Right lobe of liver (tissue), 6 donors: Measurements from ENCODE around the gene BACH2. TPM values are rescaled to one million over a fixed set of nuclear protein-coding genes. Genes with fewer than 3 reads are reported as not detected.

Source experiments
- ATAC-seq, 4 donors: fragments of 200-7000 bp; cut with Tn5 transposase; one replicate each; pipeline ENCODE4 v1.9.1; 2020; ENCODE audit warnings: mild to moderate bottlenecking in 4 of 4, moderate library complexity in 4 of 4
- DNase-seq, 3 donors: peaks; one replicate each; pipeline ENCODE4 v3.0.0-alpha.2; 2020
- H3K27ac ChIP-seq, 3 donors: fragments of 200-600 bp; one replicate each; pipeline ENCODE4 v1.8.0; 2022
- H3K27me3 ChIP-seq, 2 donors: fragments of 200-600 bp; one replicate each; pipeline ENCODE4 v1.8.0; 2022
- H3K36me3 ChIP-seq, 4 donors: fragments of 200-600 bp; sonication (generic) in 1 of 4; one replicate each; pipeline versions ENCODE4 v1.5.1 to v1.8.0; 2017 to 2022; ENCODE audit warnings: control low read depth in 1 of 4
- H3K4me1 ChIP-seq, 4 donors: fragments of 200-600 bp; sonication (generic) in 1 of 4; one replicate each; pipeline versions ENCODE4 v1.5.1 to v1.8.0; 2017 to 2022; ENCODE audit warnings: control low read depth in 1 of 4
- H3K4me3 ChIP-seq, 3 donors: fragments of 200-600 bp; one replicate each; pipeline ENCODE4 v1.8.0; 2022
- H3K9me3 ChIP-seq, 4 donors: fragments of 200-600 bp; sonication (generic) in 1 of 4; one replicate each; pipeline versions ENCODE4 v1.5.1 to v1.8.0; 2017 to 2022; ENCODE audit warnings: control low read depth in 1 of 4
- POLR2A ChIP-seq: fragments of 450-650 bp; IDR thresholded peaks from one replicate; pipeline ENCODE4 v1.6.1; 2017; ENCODE audit warnings: antibody characterized with exemption, mild to moderate bottlenecking
- WGBS: methylation state at CpG from one replicate; pipeline ENCODE4 v1.1.6; 2018; ENCODE audit warnings: low coverage, low lambda C conversion rate; ENCODE audit not compliant: insufficient coverage; ENCODE audit errors: missing lambda C conversion rate; 5-methylcytosine and 5-hydroxymethylcytosine counted together
- intact Hi-C, 2 donors: fragments of 100-400 bp; cut with DNase I; formaldehyde crosslinking; loops; one replicate each; pipeline versions ENCODE4 v1.11.2 to v1.14.1; 2022
- total RNA-seq, 6 experiments: library from RNA; depleted of rRNA in 2 of 6; stranded (reverse); fragments of >200 nt in 2 of 6; fragmentation: NEBNext Ultra II Directional in 3 of 6; extraction: Animal tissue kit (Norgen Biotek cat#: 25700) in 3 of 6; gene quantifications; one replicate each; pipeline versions ENCODE4 v1.1.0 to v1.2.4, GENCODE V29; 2016 to 2023
- TF ChIP-seq, protein P1 (sequence below), 4 donors: fragments of 200-600 bp in 3 of 4; fragments of 450-650 bp in 1 of 4; IDR thresholded peaks; one replicate each; pipeline versions ENCODE4 v1.5.1 to v1.8.0; 2016 to 2022; ENCODE audit warnings: antibody characterized with exemption in 4 of 4, mild to moderate bottlenecking in 2 of 4
- donor health status: DM: no; HTN: yes; CAD: no.
- donor health status: DM: no; HTN: no; CAD: no.
- donor health status: DM: no; HTN: no; CAD: no.
- donor health status: DM: no; HTN: yes; CAD: no.
- donor health status: DM: no; HTN: yes; CAD: no.

BACH2 gene
- total RNA-seq, 6 experiments from 2014 or later = 2.6 to 12.6 (median 3.1) TPM

DNA sequence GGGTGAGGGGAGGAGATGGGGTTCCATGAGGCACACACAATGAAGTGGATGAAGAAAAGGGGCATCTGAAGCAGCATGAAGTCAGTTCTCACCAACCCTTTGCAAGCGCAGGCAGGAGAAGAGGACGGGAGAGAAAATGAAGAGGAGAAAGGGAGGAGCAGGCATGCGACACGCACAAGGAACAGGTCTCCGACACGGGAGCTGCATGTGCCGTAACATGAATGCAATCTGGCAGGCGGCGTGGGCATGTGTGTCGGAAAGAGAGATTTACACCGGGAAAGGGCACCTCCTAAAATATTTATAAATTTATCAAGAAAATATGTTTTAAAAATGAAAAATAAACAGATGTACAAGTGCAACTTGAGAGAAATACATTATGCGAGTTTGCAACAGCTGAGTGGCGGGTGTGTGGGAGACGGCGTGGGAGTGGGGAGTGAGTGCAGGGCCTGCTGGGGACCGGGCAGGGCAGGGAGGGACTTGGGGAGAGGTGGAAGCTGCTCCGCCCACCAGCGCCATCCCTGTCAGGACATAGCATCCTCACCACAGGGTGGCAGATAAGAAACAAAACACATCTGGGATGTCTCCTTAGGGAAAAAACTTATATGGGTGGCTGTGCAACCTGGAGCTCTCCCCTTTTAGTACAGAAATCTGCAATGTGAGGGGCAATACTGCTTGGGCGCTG, 361.8 kb downstream of the BACH2 start:
- Histone ChIP-seq H3K27me3 (no peaks in the 10 kb centered on the region), H3K9me3 (no peaks in the 10 kb centered on the region), H3K4me1 (no peaks in the 10 kb centered on the region), H3K27ac (no peak overlapping the region), H3K4me3 (no peak overlapping the region), H3K36me3 (no peaks in the 10 kb centered on the region)
- WGBS = 82% methylated on average over 13 of the region's 19 CpGs
- intact Hi-C loops = loop anchor here in 1 of 2 donors (10.0 kb wide), 1 partner anchor 550 kb away; no protein-coding TSS in a partner anchor
- TF ChIP-seq, protein P1, sequence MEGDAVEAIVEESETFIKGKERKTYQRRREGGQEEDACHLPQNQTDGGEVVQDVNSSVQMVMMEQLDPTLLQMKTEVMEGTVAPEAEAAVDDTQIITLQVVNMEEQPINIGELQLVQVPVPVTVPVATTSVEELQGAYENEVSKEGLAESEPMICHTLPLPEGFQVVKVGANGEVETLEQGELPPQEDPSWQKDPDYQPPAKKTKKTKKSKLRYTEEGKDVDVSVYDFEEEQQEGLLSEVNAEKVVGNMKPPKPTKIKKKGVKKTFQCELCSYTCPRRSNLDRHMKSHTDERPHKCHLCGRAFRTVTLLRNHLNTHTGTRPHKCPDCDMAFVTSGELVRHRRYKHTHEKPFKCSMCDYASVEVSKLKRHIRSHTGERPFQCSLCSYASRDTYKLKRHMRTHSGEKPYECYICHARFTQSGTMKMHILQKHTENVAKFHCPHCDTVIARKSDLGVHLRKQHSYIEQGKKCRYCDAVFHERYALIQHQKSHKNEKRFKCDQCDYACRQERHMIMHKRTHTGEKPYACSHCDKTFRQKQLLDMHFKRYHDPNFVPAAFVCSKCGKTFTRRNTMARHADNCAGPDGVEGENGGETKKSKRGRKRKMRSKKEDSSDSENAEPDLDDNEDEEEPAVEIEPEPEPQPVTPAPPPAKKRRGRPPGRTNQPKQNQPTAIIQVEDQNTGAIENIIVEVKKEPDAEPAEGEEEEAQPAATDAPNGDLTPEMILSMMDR (IDR thresholded peaks at IDR 0.05) = no peak
- no peak for TF ChIP-seq POLR2A
- no peak for ATAC-seq
- DNase-seq = no peak

DNA sequence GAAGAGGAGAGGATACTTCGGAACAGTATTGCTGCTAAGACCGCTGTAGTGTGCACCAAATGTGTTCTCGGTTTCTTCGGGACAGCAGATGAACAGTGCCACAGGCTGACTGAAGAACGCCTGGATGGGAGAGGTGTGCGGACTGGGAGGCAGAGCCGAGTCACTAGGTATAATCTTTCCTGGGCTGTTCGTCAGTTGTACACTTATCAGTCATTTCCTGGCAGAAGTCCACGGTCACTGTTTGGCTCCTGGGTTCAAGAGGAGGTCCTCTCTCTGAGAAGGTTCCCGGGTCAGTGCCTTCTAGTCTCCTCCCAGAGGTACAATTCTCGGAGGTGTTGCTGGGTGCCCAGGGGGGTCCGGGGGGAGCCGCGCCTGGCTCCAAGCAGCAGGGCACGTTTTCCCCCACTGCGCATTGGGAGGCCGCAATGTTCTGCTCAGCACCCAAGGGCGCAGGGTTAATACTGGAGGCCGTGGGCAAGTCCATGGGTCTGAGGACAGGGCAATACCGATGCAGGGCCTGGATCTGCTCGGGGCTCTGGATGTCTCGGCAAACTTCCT, 364.3 kb downstream of the BACH2 start:
- Histone ChIP-seq H3K27ac (no peak overlapping the region), H3K4me3 (no peak overlapping the region), H3K36me3 (no peaks in the 10 kb centered on the region), H3K27me3 (no peaks in the 10 kb centered on the region), H3K4me1 (no peaks in the 10 kb centered on the region), H3K9me3 (no peaks in the 10 kb centered on the region)
- DNase-seq (no peak), ATAC-seq (no peak)
- intact Hi-C loops = loop anchor here in 1 of 2 donors (10.0 kb wide), 1 partner anchor 552 kb away; no protein-coding TSS in a partner anchor
- WGBS = 90% methylated on average over 5 of the region's 22 CpGs
- TF ChIP-seq POLR2A = no peak
- TF ChIP-seq, protein P1 (IDR thresholded peaks at IDR 0.05) = no peak

- Histone ChIP-seq H3K36me3 (no peaks in the 10 kb centered on the region), H3K4me1 (no peaks in the 10 kb centered on the region), H3K27ac (no peak overlapping the region), H3K27me3 (no peaks in the 10 kb centered on the region), H3K9me3 (no peaks in the 10 kb centered on the region), H3K4me3 (no peak overlapping the region)
- intact Hi-C loops = loop anchor here in 1 of 2 donors (10.0 kb wide), 1 partner anchor 554 kb away; no protein-coding TSS in a partner anchor
- no peak for TF ChIP-seq POLR2A
- TF ChIP-seq, protein P1 (IDR thresholded peaks at IDR 0.05) = no peak
- no CpG with 5 or more reads among the region's 5 CpGs for WGBS
- DNase-seq (no peak), ATAC-seq (no peak)
Measured at GRCh38 chr6:89930789-89931188, 365.9 kb downstream of the BACH2 start.

DNA sequence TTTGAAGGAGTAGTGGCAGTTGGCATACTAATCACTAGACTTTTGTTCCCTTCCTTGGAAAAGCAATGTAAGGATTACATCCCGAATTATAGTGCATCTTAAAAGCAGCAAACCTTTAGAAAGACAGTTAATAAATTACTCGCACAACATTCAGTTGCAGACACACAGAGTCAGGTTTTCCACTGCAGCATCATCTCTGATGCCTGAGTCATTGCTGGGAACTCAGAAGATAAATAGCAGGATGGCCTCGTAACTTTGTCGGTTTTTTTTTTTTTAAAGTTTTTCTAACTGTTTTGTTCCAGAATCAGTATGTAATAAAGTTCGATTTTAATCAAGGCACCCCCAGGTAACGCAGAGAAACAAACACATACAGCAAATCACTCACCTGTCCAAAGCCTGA, 368.0 kb downstream of the BACH2 start:
- Histone ChIP-seq H3K4me3 (no peak overlapping the region), H3K4me1 (no peaks in the 10 kb centered on the region), H3K27ac (no peak overlapping the region), H3K9me3 (no peaks in the 10 kb centered on the region), H3K36me3 (no peaks in the 10 kb centered on the region), H3K27me3 (no peaks in the 10 kb centered on the region)
- ATAC-seq (no peak), DNase-seq (no peak)
- WGBS = 81% methylated on average over 6 of the region's 6 CpGs
- TF ChIP-seq, protein P1 (IDR thresholded peaks at IDR 0.05) = no peak
- no peak for TF ChIP-seq POLR2A
- intact Hi-C loops = no loop called here
